ENCODE results near the gene ZNF318.
A peak's percentile ranks its signal among the peaks of the same experiment; 100 is the strongest.

GRCh38 chr6:43386492-43386891 lies 17.0 kb upstream of the ZNF318 start:
- TF ChIP-seq, protein P1, sequence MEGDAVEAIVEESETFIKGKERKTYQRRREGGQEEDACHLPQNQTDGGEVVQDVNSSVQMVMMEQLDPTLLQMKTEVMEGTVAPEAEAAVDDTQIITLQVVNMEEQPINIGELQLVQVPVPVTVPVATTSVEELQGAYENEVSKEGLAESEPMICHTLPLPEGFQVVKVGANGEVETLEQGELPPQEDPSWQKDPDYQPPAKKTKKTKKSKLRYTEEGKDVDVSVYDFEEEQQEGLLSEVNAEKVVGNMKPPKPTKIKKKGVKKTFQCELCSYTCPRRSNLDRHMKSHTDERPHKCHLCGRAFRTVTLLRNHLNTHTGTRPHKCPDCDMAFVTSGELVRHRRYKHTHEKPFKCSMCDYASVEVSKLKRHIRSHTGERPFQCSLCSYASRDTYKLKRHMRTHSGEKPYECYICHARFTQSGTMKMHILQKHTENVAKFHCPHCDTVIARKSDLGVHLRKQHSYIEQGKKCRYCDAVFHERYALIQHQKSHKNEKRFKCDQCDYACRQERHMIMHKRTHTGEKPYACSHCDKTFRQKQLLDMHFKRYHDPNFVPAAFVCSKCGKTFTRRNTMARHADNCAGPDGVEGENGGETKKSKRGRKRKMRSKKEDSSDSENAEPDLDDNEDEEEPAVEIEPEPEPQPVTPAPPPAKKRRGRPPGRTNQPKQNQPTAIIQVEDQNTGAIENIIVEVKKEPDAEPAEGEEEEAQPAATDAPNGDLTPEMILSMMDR (IDR thresholded peaks at IDR 0.05) = peak; percentile 49
- no peak for TF ChIP-seq EZH2phosphoT487 (IDR thresholded peaks at IDR 0.05)
- no peak for TF ChIP-seq EZH2 (IDR thresholded peaks at IDR 0.05)

Data from neural progenitor cell (in vitro differentiated cells).